Activated naive CD4-positive, alpha-beta T cell treated with anti-CD3 and anti-CD28 coated beads, Interleukin-2, amount 10 ng/mL, durations not matched to agents 5 hours and 36 hours (primary cell): ENCODE results near the gene ETFRF1. TPM values are rescaled to one million over a fixed set of nuclear protein-coding genes. Genes with fewer than 3 reads are reported as not detected.

ENCODE experiments used
- total RNA-seq, 2 experiments: library from RNA; stranded (reverse); gene quantifications; one replicate each; pipeline ENCODE4 v1.2.3, GENCODE V29; 2021

Gene ETFRF1
- total RNA-seq = 10 to 100 TPM; 10.4 to 12.6 TPM

GRCh38 chr12:25195056-25195971 lies at the start of gene ETFRF1, which contains the start of gene DNAI7:
Gene ETFRF1 (plus strand): TSS chr12:25195237. CDS start chr12:25203957, 8,720 bp downstream.
Gene DNAI7 (minus strand): TSS chr12:25195160. CDS start chr12:25195078, 82 bp downstream.

GRCh38 chr12:25250744-25251730 lies 56.0 kb downstream of the ETFRF1 start, which contains the start of gene KRAS:
Gene KRAS (minus strand): TSS chr12:25250929.

Other genes with a start within 250 kb of the ETFRF1 start
- gene BCAT1, start 246.1 kb upstream of the ETFRF1 start, total RNA-seq = 1 to 10 TPM; 6.9 to 7.3 TPM
- gene DNAI7, start 77 bp upstream of the ETFRF1 start, total RNA-seq = not detected
- gene KRAS, start 55.7 kb downstream of the ETFRF1 start, total RNA-seq = 10 to 100 TPM; 38.4 to 41.0 TPM